HK-2 (cell line): ENCODE measurements around the gene SREBF2.
A peak's percentile ranks its signal among the peaks of the same experiment; 100 is the strongest.

Source experiments
- DNase-seq: peaks from one replicate; pipeline ENCODE4 v3.0.0-alpha.2; 2018; ENCODE audit not compliant: unreplicated experiment

The SREBF2 gene

GRCh38 chr22:41908411-41909309 lies 75.8 kb downstream of the SREBF2 start:
- no peak for DNase-seq

GRCh38 chr22:41909310-41910049 lies 76.6 kb downstream of the SREBF2 start:
- no peak for DNase-seq

GRCh38 chr22:41910050-41911000 lies 77.4 kb downstream of the SREBF2 start:
- DNase-seq: no peak

GRCh38 chr22:41911001-41911611 lies 78.2 kb downstream of the SREBF2 start:
- no peak for DNase-seq

DNA sequence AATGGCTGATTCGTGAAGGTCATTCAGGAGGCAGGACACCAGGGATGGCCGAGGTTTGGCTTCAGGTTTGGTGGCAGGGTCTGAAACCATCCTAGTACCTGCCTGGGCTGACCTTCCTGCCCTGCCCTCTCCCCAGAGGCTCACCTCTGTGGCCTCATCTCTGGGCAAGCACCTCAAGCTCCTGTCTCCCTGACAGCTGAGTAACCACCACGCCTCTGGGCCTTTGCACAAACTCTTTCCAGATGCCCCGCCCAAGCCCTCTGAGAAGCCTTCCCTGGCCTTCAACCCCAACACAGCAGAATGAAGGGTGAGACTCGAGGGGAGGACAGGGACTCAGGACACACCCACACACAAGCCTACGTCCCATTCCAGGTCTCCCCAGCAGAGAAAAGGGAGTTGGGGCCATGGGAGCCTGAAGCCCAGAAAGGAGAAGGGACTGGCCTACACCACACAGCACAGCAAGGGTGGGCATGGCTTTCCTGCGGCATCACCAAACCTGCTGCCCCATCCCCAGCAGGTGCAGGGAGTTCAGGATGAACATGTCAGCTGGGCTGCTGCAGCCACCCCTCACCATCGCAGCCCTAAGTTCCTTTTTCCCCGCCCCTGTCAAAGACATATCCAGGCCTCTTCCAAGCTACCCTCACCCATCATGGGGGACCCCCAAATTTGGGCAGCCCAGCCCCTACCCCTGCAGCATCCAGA lies 79.6 kb downstream of the SREBF2 start:
- no peak for DNase-seq

GRCh38 chr22:41913040-41913719 lies 80.3 kb downstream of the SREBF2 start:
- DNase-seq: no peak

DNA sequence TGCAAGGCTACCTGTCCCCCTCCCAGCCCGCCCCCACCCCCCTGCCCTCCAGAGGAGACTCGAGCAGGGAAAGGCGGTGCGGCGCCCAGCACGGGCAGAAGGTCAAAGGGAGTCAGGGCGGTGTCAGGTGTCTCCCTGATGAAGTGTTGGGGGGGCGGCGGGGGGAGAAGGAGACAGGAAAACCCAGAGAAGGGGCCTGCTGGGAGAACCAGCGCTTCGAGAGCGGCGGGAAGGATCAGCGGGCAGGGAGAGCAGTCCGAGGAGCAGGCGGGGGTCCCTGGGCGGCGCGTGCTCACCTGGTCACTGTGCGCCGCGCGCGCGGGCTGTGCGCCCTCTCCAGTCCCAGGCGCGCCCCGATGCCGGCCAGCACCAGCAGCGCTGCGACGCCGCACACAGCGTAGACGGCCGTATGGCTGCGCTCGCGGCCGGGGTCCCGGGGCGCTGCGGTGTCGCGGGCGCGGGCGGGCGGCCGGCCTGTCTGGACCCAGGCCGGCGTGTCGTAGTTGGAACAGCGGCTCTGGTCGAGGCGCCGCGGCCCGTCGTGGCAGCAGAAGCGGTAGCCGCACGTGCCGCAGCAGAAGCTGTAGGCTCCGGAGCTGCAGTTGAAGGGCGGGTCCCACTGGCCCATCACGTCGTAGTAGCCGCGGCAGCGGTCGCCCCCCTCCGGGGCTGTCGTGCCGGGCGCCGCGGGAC lies 81.1 kb downstream of the SREBF2 start:
- DNase-seq: no peak

- no peak for DNase-seq
Observed at GRCh38 chr22:41914611-41915034, 81.7 kb downstream of the SREBF2 start.

DNA sequence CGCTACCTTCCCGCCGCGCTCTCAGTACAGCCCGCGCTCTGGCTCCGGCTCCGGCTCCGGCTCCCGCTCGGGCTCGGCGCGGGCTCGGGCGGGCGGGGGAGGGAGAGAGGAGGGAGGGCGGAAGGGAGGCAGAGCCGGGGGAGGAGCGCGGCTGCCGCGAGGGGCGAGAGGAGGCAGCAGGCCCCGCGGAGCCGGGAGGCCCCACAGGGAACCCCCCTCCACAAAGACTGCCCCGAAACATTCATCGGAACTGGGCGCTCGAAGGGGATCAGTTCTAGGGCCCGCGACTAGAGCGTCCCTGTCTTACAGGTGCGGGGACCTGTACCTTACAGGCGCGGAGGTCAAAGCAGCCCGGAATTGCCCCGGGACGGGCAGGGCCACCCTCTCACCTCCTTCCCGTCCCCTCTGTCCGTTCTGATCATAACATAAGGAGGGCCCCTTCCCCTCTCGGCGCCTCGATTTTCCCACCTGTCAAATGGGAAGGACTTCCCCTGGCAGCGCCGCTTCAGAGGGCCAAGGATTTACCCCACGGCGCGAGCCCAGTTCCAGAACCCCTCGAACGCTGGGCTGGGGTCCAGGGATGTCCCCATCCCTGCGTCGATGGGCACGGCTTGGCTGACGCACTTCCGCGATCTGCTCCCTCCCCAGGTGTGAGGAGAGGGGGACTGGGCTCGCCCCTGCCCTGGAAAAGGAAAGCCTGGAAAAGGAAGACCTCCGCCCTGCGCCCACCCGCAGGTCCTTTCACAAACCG lies 82.3 kb downstream of the SREBF2 start, which contains the start of gene SHISA8:
Gene SHISA8 (minus strand): TSS at position 40 of the 751 bp plus-strand sequence. CDS start 407 bp downstream, outside the sequence.
- DNase-seq: no peak

- DNase-seq: no peak
Observed at GRCh38 chr22:41915786-41916493, 83.0 kb downstream of the SREBF2 start.

GRCh38 chr22:41916745-41917358 lies 83.9 kb downstream of the SREBF2 start:
- DNase-seq: no peak

- no peak for DNase-seq
Observed at GRCh38 chr22:41917375-41917902, 84.5 kb downstream of the SREBF2 start.

GRCh38 chr22:41917903-41918791 lies 85.2 kb downstream of the SREBF2 start:
- DNase-seq: peak; percentile 50

DNA sequence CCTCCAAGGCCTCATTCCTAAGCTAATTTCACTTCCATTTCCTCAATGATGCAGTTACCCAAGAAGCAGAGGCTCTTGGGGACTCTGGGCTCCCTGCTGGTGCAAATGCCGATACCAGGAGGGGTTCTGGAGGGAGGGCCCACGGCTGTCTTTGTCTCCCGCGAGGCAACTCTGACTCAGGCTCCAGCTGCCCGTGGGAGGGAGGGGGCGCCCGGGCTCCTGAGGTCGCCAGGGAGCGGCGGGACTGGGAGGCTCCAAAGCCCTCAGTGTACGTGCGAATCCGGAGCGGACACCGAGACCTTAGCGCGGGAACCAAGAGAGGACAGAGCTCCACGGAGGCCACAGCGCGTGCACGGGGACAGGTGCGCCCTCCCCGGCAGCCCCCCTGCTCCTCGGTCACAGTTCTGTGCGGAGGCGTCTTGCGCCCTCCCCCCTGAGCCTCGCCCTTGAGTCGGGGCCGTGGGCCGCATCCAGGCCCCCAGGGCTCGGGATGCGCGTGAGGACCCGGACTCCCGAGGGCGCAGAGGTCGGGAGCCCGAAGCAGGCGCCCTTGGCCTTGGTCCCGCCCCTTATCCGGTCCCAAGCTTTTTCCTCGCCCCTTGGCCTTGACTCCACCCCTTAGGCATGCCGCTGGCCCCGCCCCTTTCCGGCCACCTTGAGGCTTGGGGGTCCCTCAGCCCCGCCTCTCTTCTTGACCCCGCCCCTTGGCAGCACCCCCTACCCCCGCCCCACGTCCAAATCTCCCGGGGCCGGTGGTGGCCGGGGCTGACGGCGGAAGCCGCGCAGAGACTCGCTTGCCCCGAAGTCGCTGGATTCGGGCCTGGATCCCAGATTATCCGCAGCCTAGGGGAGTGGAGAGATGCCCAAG lies 86.7 kb downstream of the SREBF2 start:
- DNase-seq: no peak

DNA sequence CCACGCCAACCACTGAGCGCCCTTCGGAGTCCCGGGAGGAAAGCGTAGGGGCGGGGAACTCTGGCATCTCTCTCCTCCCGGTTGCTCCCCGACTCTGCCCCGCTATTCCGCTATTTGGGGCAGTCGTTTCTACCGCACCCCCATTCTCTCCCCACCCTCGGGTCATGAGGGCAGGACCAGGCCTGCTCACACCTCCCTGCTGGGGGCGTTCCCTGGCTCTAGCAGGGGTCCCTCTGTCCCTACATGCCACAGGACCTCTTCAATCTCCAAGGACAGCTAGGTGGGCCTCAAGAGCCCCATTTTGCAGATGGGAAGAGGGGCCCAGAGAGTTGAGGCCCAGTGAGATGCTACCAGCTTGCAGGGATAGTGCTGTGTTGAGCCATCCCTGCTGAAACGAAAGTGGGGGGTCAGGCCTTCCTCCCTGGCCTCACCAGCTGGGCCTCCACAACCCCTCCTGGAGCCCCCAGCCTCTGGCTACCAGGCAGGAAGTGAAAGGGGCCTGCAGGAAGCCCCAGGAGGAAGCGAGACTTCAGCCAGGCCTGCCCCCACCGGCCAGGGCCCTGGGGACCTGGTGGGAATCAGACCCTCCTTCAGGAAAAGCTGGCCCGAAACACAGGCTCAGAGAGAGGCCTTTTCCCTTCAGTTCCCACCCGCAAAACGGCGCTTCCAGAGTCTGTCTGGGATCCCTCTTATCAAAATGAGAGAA lies 87.5 kb downstream of the SREBF2 start:
- DNase-seq: no peak
